ENCODE results near the gene TTC28. TPM values are rescaled to one million over a fixed set of nuclear protein-coding genes. Genes with fewer than 3 reads are reported as not detected.

The TTC28 gene
- polyA plus RNA-seq, 1 donor from 2014 or later, result 14.8 TPM

DNA sequence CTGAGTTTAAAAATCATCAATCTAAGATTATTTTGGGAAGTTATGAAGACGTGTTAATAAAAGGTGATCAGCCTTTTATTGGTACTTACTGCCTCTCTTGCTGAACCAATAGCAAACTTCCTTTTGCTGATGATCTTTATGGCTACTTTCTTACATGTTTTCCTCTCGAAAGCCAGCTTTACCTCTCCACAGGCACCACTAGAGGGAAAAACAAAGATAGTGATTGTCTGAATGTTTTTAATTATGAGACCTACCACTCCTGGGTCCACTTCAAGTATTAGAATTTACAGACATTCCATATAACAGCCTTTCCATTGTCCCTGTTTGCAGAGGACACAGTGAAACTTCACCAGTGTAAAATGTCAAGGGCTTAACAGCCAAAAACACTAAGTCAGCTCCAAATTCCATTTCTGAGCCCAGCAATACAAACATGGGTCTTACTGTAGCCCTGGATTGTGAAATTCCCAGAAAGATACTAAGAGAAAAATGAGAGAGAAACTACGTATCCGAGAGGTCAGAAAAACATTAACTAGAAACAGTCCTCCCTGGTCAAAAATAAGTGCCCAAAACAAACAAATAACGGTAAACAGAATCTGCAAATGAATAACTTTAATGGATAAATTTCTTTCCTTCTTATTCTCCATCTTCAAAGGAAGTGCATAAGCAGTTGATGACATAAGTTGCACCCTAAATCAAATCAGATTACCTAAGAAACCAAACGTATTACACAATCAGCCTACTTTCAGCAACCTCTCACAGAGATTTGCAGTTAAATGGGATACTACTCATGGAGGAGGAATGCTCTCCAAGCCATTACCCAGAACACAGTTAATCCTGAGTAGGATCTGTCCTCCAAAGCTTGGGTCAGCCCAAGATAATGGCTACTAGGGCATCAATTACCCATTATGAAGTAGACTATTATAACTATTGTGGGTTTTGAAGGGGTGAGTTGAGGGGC, 32.5 kb upstream of the TTC28 start (continued):
- TF ChIP-seq SMC3 (conservative IDR thresholded peaks at IDR 0.05; ENCODE audit: poor library complexity), result no peak

DNA sequence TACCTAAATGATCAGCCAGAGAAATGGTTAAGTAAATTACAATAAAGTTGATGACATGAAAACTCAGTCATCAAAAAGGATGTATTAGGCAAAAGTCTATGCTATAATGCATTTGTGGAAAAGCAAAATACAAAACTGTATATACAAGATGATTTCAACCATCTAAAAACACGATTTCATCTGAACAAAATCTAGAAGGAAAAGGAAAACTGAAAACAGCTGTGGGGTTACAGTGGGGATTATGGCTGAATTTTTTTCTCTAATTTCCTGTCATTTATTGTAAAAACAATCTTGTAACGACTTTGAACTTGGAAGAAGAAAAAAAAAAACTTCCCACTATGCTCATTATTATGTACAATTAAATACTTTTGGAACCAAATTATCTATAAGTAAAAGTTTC, 31.7 kb upstream of the TTC28 start:
- no peaks in the 10 kb centered on the region for H3K27me3 ChIP-seq (ENCODE audit: insufficient read depth, low read depth, low read length)
- H4K20me1 ChIP-seq (ENCODE audit: insufficient read depth), result no peaks in the 10 kb centered on the region
- H3K9me3 ChIP-seq (ENCODE audit: low read length), result no peaks in the 10 kb centered on the region
- no peaks in the 10 kb centered on the region for H3K36me3 ChIP-seq (ENCODE audit: insufficient read depth, low read length)
- H3F3A ChIP-seq (ENCODE audit: insufficient read depth, low read length, poor library complexity, severe bottlenecking), result no peaks in the 10 kb centered on the region
- no peak overlapping the region for H3K4me3 ChIP-seq (ENCODE audit: low read length)
- no peaks in the 10 kb centered on the region for H3K9me2 ChIP-seq (ENCODE audit: insufficient read depth, low read length)
- no peak overlapping the region for H3K4me2 ChIP-seq (ENCODE audit: low read length)
- H3K79me2 ChIP-seq (replicated peaks; ENCODE audit: insufficient read depth, low read length), result no peaks in the 10 kb centered on the region
- H3K9ac ChIP-seq (ENCODE audit: low read length), result no peak overlapping the region
- TF ChIP-seq, protein P1, sequence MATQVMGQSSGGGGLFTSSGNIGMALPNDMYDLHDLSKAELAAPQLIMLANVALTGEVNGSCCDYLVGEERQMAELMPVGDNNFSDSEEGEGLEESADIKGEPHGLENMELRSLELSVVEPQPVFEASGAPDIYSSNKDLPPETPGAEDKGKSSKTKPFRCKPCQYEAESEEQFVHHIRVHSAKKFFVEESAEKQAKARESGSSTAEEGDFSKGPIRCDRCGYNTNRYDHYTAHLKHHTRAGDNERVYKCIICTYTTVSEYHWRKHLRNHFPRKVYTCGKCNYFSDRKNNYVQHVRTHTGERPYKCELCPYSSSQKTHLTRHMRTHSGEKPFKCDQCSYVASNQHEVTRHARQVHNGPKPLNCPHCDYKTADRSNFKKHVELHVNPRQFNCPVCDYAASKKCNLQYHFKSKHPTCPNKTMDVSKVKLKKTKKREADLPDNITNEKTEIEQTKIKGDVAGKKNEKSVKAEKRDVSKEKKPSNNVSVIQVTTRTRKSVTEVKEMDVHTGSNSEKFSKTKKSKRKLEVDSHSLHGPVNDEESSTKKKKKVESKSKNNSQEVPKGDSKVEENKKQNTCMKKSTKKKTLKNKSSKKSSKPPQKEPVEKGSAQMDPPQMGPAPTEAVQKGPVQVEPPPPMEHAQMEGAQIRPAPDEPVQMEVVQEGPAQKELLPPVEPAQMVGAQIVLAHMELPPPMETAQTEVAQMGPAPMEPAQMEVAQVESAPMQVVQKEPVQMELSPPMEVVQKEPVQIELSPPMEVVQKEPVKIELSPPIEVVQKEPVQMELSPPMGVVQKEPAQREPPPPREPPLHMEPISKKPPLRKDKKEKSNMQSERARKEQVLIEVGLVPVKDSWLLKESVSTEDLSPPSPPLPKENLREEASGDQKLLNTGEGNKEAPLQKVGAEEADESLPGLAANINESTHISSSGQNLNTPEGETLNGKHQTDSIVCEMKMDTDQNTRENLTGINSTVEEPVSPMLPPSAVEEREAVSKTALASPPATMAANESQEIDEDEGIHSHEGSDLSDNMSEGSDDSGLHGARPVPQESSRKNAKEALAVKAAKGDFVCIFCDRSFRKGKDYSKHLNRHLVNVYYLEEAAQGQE (IDR thresholded peaks at IDR 0.05; ENCODE audit: borderline replicate concordance), result no peak
- no peak for TF ChIP-seq TAF1 (IDR thresholded peaks at IDR 0.05; ENCODE audit: low read depth)
- H2AFZ ChIP-seq (ENCODE audit: low read depth, low read length), result no peak overlapping the region
- no peak overlapping the region for H3K27ac ChIP-seq (ENCODE audit: low read length)

- H3K9me2 ChIP-seq (ENCODE audit: insufficient read depth, low read length), result no peaks in the 10 kb centered on the region
- H3K9me3 ChIP-seq (ENCODE audit: low read length), result no peaks in the 10 kb centered on the region
- H3K9ac ChIP-seq (ENCODE audit: low read length), result no peak overlapping the region
- H4K20me1 ChIP-seq (ENCODE audit: insufficient read depth), result no peaks in the 10 kb centered on the region
- H3F3A ChIP-seq (ENCODE audit: insufficient read depth, low read length, poor library complexity, severe bottlenecking), result no peaks in the 10 kb centered on the region
- H3K79me2 ChIP-seq (replicated peaks; ENCODE audit: insufficient read depth, low read length), result no peaks in the 10 kb centered on the region
- no peak overlapping the region for H3K4me3 ChIP-seq (ENCODE audit: low read length)
- TF ChIP-seq EP300 (conservative IDR thresholded peaks at IDR 0.05; ENCODE audit: poor library complexity, severe bottlenecking) (no peak), POLR2AphosphoS5 (IDR thresholded peaks at IDR 0.05) (no peak), EZH2 (IDR thresholded peaks at IDR 0.05; ENCODE audit: borderline replicate concordance, insufficient read depth, low read length, poor library complexity, severe bottlenecking) (no peak)
- H3K36me3 ChIP-seq (ENCODE audit: insufficient read depth, low read length), result no peaks in the 10 kb centered on the region
- H3K27ac ChIP-seq (ENCODE audit: low read length), result no peak overlapping the region
- no peak overlapping the region for H2AFZ ChIP-seq (ENCODE audit: low read depth, low read length)
- no peaks in the 10 kb centered on the region for H3K27me3 ChIP-seq (ENCODE audit: insufficient read depth, low read depth, low read length)
- H3K4me2 ChIP-seq (ENCODE audit: low read length), result no peak overlapping the region
Observed at GRCh38 chr22:28710576-28711191, 31.0 kb upstream of the TTC28 start.

DNA sequence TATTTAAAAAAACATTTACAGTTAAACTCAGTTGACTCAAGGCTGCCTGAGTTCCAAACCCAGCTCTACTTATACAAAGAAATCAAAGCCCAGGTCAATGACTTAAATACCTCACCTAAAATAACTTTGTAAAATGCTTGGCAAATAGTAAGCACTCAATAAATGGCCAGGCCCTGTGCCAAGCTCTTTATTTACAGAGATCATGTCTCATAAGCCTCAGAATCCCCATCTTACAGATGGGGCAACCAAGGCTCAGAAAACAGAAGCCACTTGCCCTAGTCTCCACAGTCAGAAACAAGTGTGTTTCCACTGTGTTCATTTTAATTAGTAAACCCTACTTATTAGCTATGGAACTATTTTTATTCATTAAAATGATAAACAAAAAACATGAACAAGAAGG, 30.5 kb upstream of the TTC28 start:
- Histone ChIP-seq H3K36me3 (ENCODE audit: insufficient read depth, low read length) (no peaks in the 10 kb centered on the region), H3K27ac (ENCODE audit: low read length) (no peak overlapping the region), H3K9me2 (ENCODE audit: insufficient read depth, low read length) (no peaks in the 10 kb centered on the region), H3F3A (ENCODE audit: insufficient read depth, low read length, poor library complexity, severe bottlenecking) (no peaks in the 10 kb centered on the region), H3K9ac (ENCODE audit: low read length) (no peak overlapping the region), H3K4me2 (ENCODE audit: low read length) (no peak overlapping the region), H3K4me3 (ENCODE audit: low read length) (no peak overlapping the region), H3K79me2 (replicated peaks; ENCODE audit: insufficient read depth, low read length) (no peaks in the 10 kb centered on the region), H4K20me1 (ENCODE audit: insufficient read depth) (no peaks in the 10 kb centered on the region), H2AFZ (ENCODE audit: low read depth, low read length) (no peak overlapping the region), H3K27me3 (ENCODE audit: insufficient read depth, low read depth, low read length) (no peaks in the 10 kb centered on the region), H3K9me3 (ENCODE audit: low read length) (no peaks in the 10 kb centered on the region)
- TF ChIP-seq, protein P1 (IDR thresholded peaks at IDR 0.05; ENCODE audit: borderline replicate concordance), result no peak
- no peak for TF ChIP-seq EP300 (conservative IDR thresholded peaks at IDR 0.05; ENCODE audit: poor library complexity, severe bottlenecking)

Data from neural cell (in vitro differentiated cells).